GM12878 (cell line): ENCODE measurements around the gene SCP2D1. TPM values are rescaled to one million over a fixed set of nuclear protein-coding genes. Genes with fewer than 3 reads are reported as not detected.

Source experiments
- CBX5 ChIP-seq: sonication (generic); IDR thresholded peaks from 2 replicates; pipeline ENCODE4 v1.6.1; 2016; ENCODE audit warnings: low read depth, moderate library complexity, mild to moderate bottlenecking, inconsistent platforms
- CHD2 ChIP-seq: IDR thresholded peaks from 2 replicates; pipeline ENCODE4 v1.6.1; 2011; ENCODE audit warnings: low read depth, low read length, improper control_type of control experiment, borderline replicate concordance
- EED ChIP-seq: sonication (generic); IDR thresholded peaks from 2 replicates; pipeline ENCODE4 v1.6.1; 2016; ENCODE audit warnings: antibody characterized with exemption, low read depth
- HDAC2 ChIP-seq: fragments of 200-600 bp; sonication (generic); IDR thresholded peaks from 2 replicates; pipeline ENCODE4 v1.6.1; 2017
- HSF1 ChIP-seq: fragments of 150-350 bp; IDR thresholded peaks from 2 replicates; pipeline ENCODE4 v1.6.1; 2014; ENCODE audit warnings: mild to moderate bottlenecking, low read depth, low read length
- MEF2A ChIP-seq: IDR thresholded peaks from 2 replicates; pipeline ENCODE4 v1.6.1; 2011; ENCODE audit warnings: low read depth, mild to moderate bottlenecking, low read length, moderate library complexity; ENCODE audit not compliant: insufficient read depth
- NBN ChIP-seq: fragments of 450-650 bp; IDR thresholded peaks from 2 replicates; pipeline ENCODE4 v1.6.1; 2016
- NR2C1 ChIP-seq: fragments of 450-650 bp; IDR thresholded peaks from 2 replicates; pipeline ENCODE4 v1.6.1; 2017; ENCODE audit warnings: antibody characterized with exemption, mild to moderate bottlenecking, moderate library complexity
- NR2F1 ChIP-seq: fragments of 450-650 bp; conservative IDR thresholded peaks from 2 replicates; pipeline ENCODE4 v1.6.1; 2017; ENCODE audit warnings: mild to moderate bottlenecking
- PML ChIP-seq: IDR thresholded peaks from 2 replicates; pipeline ENCODE4 v1.6.1; 2012; ENCODE audit warnings: low read length, inconsistent platforms
- POU2F2 ChIP-seq: IDR thresholded peaks from 3 replicates; pipeline ENCODE4 v1.6.1; 2011; ENCODE audit warnings: low read depth, mild to moderate bottlenecking, low read length, borderline replicate concordance
- PRDM15 ChIP-seq: fragments of 450-650 bp; formaldehyde crosslinking; IDR thresholded peaks from 2 replicates; pipeline ENCODE4 v1.4.0; 2020; ENCODE audit warnings: mild to moderate bottlenecking, moderate library complexity
- RAD21 ChIP-seq: IDR thresholded peaks from 2 replicates; pipeline ENCODE4 v1.6.1; 2011; ENCODE audit warnings: mild to moderate bottlenecking, low read depth, low read length, moderate library complexity; ENCODE audit not compliant: insufficient read depth
- SUZ12 ChIP-seq: fragments of 200-600 bp; sonication (generic); IDR thresholded peaks from one replicate; pipeline ENCODE4 v1.6.1; 2018; ENCODE audit warnings: antibody characterized with exemption, mild to moderate bottlenecking; ENCODE audit not compliant: unreplicated experiment
- ZBED1 ChIP-seq: IDR thresholded peaks from 2 replicates; pipeline ENCODE4 v1.6.1; 2016; ENCODE audit warnings: borderline replicate concordance
- ZBTB11 ChIP-seq: fragments of 450-650 bp; formaldehyde crosslinking; IDR thresholded peaks from 2 replicates; pipeline ENCODE4 v1.5.0; 2022; ENCODE audit warnings: mild to moderate bottlenecking, missing genetic modification characterization
- ZBTB40 ChIP-seq: fragments of 450-650 bp; IDR thresholded peaks from 2 replicates; pipeline ENCODE4 v1.6.1; 2016; ENCODE audit warnings: mild to moderate bottlenecking, moderate library complexity, borderline replicate concordance
- polyA plus RNA-seq, 11 experiments: library from polyadenylated mRNA; depleted of rRNA in 4 of 11; unstranded in 6 of 11; stranded (reverse) in 5 of 11; fragments of >200 nt; fragmentation: Nextera tagmentation in 4 of 11; fragmentation: Illumina TruSeq in 1 of 11; extraction: Ambion mirVana in 4 of 11; extraction: Trizol in 1 of 11; gene quantifications; 1 replicate in 1 of 11; 2 replicates in 10 of 11; pipeline versions ENCODE4 v1.2.1 to v1.2.3, GENCODE V29; 2011 to 2016; ENCODE audit warnings: inconsistent platforms in 2 of 11, missing spikeins in 2 of 11, low read depth in 1 of 11
- total RNA-seq, 4 experiments: library from RNA; depleted of rRNA in 3 of 4; stranded (reverse); fragments of >200 nt in 3 of 4; fragmentation: Illumina TruSeq in 1 of 4; extraction: Trizol in 1 of 4; gene quantifications; 2 replicates each; pipeline versions ENCODE4 v1.2.1 to v1.2.3, GENCODE V29; 2013 to 2021

Gene SCP2D1
- total and polyA plus RNA-seq, 10 of the 15 experiments (the other 5 are each of a cell fraction or from before 2014, with no cell fraction given), result not detected

- TF ChIP-seq ZBTB11, result no peak
- no peak for TF ChIP-seq CHD2
- TF ChIP-seq NR2C1, result peak; percentile 95
- TF ChIP-seq PRDM15 (CRISPR knock-in tag), result no peak
- TF ChIP-seq MEF2A, result no peak
- peak; percentile 93 for TF ChIP-seq ZBTB40
- TF ChIP-seq SUZ12, result no peak
- TF ChIP-seq CBX5, result no peak
- TF ChIP-seq EED, result peak; percentile 37; the same call in 1 of the 2 replicates
- TF ChIP-seq HSF1, result no peak
- TF ChIP-seq RAD21, result no peak
- TF ChIP-seq ZBED1, result no peak; the same call in 1 of the 2 replicates
- 0 out of 3 replicates have a peak, but pooled peaks have one; percentile 10 for TF ChIP-seq POU2F2
- TF ChIP-seq NBN, result peak; percentile 79; the same call in 1 of the 2 replicates
- no peak for TF ChIP-seq NR2F1
- no peak for TF ChIP-seq HDAC2
- no peak for TF ChIP-seq PML
Measured at GRCh38 chr20:18793625-18794427, 19.8 kb upstream of the SCP2D1 start (continued).
